D341Med (cell line): ENCODE data around the gene C2CD2.
A peak's percentile ranks its signal among the peaks of the same experiment; 100 is the strongest.
"Not testable (repeated sequence)": the region's sequence is repeated elsewhere in the genome, so short reads cannot be mapped to it uniquely, and the experiment has no call there.

Source experiments
- DNase-seq: peaks from one replicate; pipeline ENCODE4 v3.0.0; 2012; ENCODE audit warnings: low spot score

C2CD2 gene

GRCh38 chr21:41974752-41975053, 20.9 kb upstream of the C2CD2 start:
- no peak for DNase-seq

GRCh38 chr21:41973861-41974751, 20.3 kb upstream of the C2CD2 start:
- peak; percentile 20 for DNase-seq

GRCh38 chr21:41973427-41973831, 19.6 kb upstream of the C2CD2 start:
- DNase-seq, result peak; percentile 22

- no peak for DNase-seq
Observed at GRCh38 chr21:41972511-41973205, 18.8 kb upstream of the C2CD2 start.

- DNase-seq, result no peak
Observed at GRCh38 chr21:41971891-41972290, 18.1 kb upstream of the C2CD2 start.

GRCh38 chr21:41970751-41971653, 17.2 kb upstream of the C2CD2 start:
- no peak for DNase-seq

- DNase-seq, result no peak
Observed at GRCh38 chr21:41970106-41970391, 16.2 kb upstream of the C2CD2 start.

GRCh38 chr21:41967708-41968107, 13.9 kb upstream of the C2CD2 start:
- DNase-seq, result no peak

- DNase-seq, result no peak
Observed at GRCh38 chr21:41966872-41967621, 13.2 kb upstream of the C2CD2 start.

GRCh38 chr21:41966041-41966833, 12.4 kb upstream of the C2CD2 start:
- DNase-seq, result no peak

GRCh38 chr21:41965461-41966013, 11.7 kb upstream of the C2CD2 start:
- DNase-seq, result no peak

- no peak for DNase-seq
Observed at GRCh38 chr21:41965045-41965444, 11.2 kb upstream of the C2CD2 start.

GRCh38 chr21:41964171-41964570, 10.4 kb upstream of the C2CD2 start:
- no peak for DNase-seq

GRCh38 chr21:41962425-41962966, 8.7 kb upstream of the C2CD2 start:
- DNase-seq, result no peak

- DNase-seq, result no peak
Observed at GRCh38 chr21:41961753-41962152, 7.9 kb upstream of the C2CD2 start.

GRCh38 chr21:41961282-41961701, 7.5 kb upstream of the C2CD2 start:
- DNase-seq, result no peak

GRCh38 chr21:41960386-41960785, 6.6 kb upstream of the C2CD2 start:
- DNase-seq, result no peak

- DNase-seq, result not testable (repeated sequence)
Observed at GRCh38 chr21:41959697-41960096, 5.9 kb upstream of the C2CD2 start.

GRCh38 chr21:41958886-41959563, 5.2 kb upstream of the C2CD2 start:
- DNase-seq, result peak; percentile 51
